GM20000 (cell line): ENCODE measurements around the gene TBC1D1.
A peak's percentile ranks its signal among the peaks of the same experiment; 100 is the strongest.

Experiments
- DNase-seq: peaks from one replicate; pipeline ENCODE4 v3.0.0; 2012; ENCODE audit warnings: low spot score
- TF ChIP-seq, protein P1 (sequence below): IDR thresholded peaks from 2 replicates; pipeline ENCODE4 v1.5.1; 2012; ENCODE audit warnings: mild to moderate bottlenecking, control low read depth; ENCODE audit errors: extremely low read depth, missing control alignments

The TBC1D1 gene

DNA sequence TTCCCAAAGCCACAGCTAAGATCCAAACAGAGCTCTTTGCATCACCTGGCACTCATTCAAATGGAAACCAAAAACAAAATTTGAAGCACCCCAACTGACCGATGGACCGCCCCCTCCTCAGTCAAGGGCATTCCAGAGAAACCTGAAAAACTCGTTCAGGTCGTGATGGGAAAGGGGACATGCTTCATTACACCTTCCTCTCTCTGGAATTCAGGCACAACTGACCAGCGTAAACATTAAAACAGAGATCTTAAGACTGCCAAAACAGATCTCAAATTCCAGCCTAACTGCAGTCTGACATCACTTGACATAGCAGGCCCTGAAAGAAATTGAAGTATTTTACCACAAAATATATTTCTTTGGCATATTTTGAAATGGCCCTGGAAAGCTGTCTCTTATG is 97.8 kb downstream of the TBC1D1 start:
- TF ChIP-seq, protein P1, sequence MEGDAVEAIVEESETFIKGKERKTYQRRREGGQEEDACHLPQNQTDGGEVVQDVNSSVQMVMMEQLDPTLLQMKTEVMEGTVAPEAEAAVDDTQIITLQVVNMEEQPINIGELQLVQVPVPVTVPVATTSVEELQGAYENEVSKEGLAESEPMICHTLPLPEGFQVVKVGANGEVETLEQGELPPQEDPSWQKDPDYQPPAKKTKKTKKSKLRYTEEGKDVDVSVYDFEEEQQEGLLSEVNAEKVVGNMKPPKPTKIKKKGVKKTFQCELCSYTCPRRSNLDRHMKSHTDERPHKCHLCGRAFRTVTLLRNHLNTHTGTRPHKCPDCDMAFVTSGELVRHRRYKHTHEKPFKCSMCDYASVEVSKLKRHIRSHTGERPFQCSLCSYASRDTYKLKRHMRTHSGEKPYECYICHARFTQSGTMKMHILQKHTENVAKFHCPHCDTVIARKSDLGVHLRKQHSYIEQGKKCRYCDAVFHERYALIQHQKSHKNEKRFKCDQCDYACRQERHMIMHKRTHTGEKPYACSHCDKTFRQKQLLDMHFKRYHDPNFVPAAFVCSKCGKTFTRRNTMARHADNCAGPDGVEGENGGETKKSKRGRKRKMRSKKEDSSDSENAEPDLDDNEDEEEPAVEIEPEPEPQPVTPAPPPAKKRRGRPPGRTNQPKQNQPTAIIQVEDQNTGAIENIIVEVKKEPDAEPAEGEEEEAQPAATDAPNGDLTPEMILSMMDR = no peak
- DNase-seq = no peak

DNA sequence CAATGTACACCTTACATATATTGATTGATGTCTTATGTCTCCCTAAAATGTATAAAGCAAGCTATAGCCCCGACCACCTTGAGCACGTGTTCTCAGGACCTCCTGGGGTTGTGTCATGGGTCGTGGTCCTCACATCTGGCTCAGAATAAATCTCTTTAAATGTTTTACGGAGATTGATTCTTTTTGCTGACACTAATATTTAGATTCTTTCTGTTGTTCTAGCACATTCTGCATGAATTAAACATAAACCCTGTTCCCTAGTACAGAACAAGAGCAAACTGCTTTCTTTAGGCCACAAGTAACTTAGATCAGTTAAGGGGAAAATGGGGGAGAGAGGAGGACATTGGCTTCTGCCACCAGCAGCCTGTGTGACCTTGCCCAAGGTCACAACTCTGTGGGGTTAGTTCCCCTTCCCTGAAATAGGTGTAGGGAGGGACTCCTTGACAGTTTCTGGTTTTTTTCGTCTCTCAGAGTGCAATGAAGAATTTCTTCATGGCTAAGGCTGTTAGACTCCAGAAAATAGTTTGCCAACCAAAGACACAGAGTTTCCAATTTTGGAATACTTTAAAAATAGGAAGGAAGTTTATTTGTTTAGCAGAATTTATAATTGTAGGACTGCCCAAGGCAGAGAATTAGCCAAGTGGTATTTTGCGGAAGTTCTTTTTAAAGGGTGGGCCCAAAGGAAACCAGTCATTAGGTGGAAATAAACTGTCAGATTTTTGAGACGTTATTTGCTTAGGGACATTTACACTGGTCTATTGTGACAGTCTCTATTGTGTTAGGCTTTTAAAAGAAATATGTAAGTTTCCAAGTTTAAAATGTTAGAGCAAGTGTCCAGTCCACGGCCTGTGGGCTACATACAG is 98.7 kb downstream of the TBC1D1 start:
- no peak for DNase-seq
- TF ChIP-seq, protein P1 = no peak

DNA sequence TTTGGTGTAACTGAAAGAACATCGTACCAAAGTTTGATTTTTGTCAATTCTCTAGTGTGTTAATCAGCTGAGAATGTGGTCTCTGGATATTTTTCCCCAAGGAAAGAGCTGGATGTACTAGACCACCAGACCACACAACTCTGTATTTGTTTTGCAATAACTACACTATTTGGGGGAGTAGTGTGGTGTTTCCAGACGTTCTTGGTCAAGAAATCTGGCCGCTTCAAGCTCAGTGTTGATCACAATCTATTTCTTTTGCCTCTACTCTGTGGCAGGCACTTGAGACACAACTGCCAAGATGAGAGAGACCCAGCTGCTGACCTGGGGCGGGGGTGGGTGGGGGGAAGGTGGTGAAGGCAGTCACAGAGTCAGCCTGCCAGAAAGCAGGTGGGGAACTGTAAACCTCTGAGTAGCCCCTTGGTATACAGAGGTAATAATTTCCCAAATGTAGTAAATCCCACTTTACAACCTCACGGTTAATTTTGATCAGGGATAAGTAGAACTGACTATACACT is 99.9 kb downstream of the TBC1D1 start:
- TF ChIP-seq, protein P1 = no peak
- no peak for DNase-seq

DNA sequence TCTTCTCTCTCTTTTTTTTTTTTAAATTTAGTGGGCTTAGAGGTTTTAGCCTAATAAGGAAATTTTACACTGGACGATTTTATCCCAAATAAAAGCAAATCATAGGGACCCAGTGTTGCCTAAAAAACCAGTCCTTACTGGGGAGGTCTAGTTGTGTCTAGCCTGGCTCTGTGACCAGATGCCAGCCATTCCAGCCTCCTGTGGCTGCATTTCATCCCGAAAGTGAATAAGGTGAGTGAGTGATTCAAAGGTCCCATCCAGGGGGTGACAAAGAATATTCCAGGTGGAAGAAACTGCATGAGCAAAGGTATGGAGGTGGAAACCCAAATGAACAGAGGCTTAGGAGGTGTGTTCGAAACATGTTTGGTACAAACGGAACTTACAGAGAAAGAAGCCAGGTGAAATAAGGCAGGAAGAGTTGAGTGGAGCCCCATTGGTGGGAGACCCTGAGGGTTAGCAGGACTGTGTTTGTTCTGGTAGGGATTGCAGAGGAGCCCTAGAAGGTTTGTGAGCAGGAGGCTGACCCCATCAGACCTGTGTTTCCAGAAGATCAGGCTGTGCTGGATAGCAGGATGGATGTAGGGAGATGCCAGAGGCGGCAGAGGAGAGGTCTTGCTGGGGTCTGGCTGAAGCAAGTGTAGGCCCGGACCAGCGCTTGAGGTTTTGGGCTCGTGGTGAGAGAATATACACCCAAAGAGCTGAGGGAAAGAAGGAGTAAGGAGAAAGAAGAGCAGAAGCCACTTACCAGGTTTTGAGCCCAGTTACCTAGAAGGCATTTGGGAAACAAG is 100.9 kb downstream of the TBC1D1 start:
- no peak for DNase-seq
- TF ChIP-seq, protein P1 = no peak

DNA sequence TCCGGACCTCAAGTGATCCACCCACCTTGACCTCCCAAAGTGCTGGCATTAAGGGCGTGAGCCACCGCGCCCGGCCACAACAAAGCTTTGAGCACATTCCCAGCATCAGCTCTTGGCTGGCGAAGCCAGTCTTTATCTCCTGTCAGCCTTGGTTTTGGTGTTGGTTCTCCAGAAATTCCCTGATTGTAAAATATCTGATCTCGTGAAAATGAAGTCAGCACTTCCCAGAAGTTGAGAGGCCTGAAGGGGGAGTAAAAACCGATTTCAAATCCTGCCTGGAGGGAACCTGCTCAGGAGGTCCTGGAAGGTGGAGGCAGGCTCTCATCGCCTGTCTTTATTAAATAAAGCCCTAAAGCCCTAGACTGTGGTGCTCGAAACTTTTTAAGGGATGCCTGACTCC is 102.9 kb downstream of the TBC1D1 start:
- no peak for DNase-seq
- TF ChIP-seq, protein P1 = no peak

DNA sequence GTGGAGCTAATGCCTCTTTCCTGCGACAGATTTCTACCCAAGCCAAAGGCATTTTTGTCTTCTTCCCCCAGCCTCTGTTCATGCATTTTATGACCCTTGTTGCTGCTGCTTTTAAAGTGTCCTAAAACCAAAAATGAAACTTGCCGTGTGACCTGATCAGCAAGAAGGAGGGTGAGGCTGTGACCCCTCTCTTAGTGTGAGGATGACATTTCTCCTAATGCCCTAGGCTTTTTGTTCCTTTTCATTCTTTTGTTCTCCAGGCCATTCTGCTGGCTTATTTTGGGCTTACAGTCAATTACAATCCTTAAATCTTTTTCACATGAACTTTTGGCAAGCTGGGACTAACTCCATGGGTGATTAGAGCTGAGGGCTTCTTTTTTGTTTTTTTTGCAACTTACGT is 103.7 kb downstream of the TBC1D1 start:
- TF ChIP-seq, protein P1 = no peak
- DNase-seq = peak; percentile 32

DNA sequence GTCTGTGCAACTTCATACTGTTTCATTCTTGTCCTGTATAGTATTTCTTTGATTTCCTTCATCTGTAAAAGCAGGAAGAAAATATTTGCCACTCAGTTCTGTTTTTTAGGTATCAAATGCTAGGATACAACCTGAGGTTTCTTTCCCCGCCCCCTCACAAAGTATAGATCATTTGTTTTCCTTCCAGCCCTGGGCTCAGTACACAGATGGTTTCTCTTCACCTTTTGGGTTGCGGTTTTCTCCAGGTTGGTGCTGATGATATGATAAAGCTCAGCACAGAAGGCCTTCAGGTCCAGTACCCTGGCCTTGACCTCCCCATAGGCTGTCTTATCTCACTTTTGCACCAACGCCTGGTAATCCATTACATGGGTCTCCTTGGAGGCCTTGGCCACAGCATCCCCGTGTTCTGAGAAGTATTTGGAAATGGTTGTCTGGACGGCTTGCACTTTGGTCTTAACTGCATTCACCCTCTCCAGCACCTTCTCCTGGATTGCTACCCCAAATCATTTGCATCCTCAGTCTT is 104.5 kb downstream of the TBC1D1 start:
- TF ChIP-seq, protein P1 = no peak
- DNase-seq = no peak
